Measurements from ENCODE around the gene TRMT61A. TPM values are rescaled to one million over a fixed set of nuclear protein-coding genes. Genes with fewer than 3 reads are reported as not detected.

Gene TRMT61A
- polyA plus RNA-seq, 1 of the 3 experiments (the other 2 are of a cell fraction) = 15.8 TPM

- Histone ChIP-seq H3K27me3 (ENCODE audit: insufficient read depth) (no peaks in the 10 kb centered on the region), H3K4me3 (ENCODE audit: low read depth in 2 of 2, low read length in 1 of 2) (peak overlapping the region in 1 of 2 experiments; percentile 50; a peak in 1 of 4 replicates), H3K4me2 (no peak overlapping the region), H3F3A (replicated peaks; ENCODE audit: insufficient read depth) (peaks cover 5% of the 10 kb centered on the region), H2AFZ (ENCODE audit: low read depth) (no peak overlapping the region), H3K36me3 (replicated peaks in 1 of 2; ENCODE audit: control insufficient read depth in 1 of 2, insufficient read depth in 2 of 2, low read length in 1 of 2) (no peaks in the 10 kb centered on the region), H4K20me1 (ENCODE audit: insufficient read depth) (peaks cover 17% of the 10 kb centered on the region), H3K9me2 (no peaks in the 10 kb centered on the region), H3K9ac (no peak overlapping the region), H3K27ac (ENCODE audit: low read depth in 2 of 2, low read length in 1 of 2) (no peak overlapping the region), H3K4me1 (ENCODE audit: control insufficient read depth in 1 of 2, insufficient read depth in 2 of 2, low read depth in 1 of 2, low read length in 1 of 2) (peaks cover 7 to 25% of the 10 kb centered on the region in 2 experiments; a peak in 3 of 4 replicates), H3K79me2 (ENCODE audit: insufficient read depth) (peaks cover 15% of the 10 kb centered on the region), H3K9me3 (no peaks in the 10 kb centered on the region)
- POLR2A ChIA-PET = interaction anchor here (1.0 to 1.2 kb wide), 2 partner anchors 25 to 28 kb away, joined by 3 to 4 read pairs; partner anchors contain the start of gene CKB
- WGBS (ENCODE audit: low lambda C conversion rate) = 16% methylated on average over 5 of the region's 21 CpGs
- peak; percentile 94 for DNase-seq
- TF ChIP-seq CTCF (IDR thresholded peaks at IDR 0.05) (peak; percentile 91), SMC3 (IDR thresholded peaks at IDR 0.05; ENCODE audit: low read depth, low read length) (peak; percentile 80), RAD21 (IDR thresholded peaks at IDR 0.05; ENCODE audit: low read length) (peak; percentile 91), MEF2A (IDR thresholded peaks at IDR 0.05; ENCODE audit: borderline replicate concordance, low read depth) (no peak)
- CTCF ChIA-PET = interaction anchor here (0.6 to 11.6 kb wide), 26 partner anchors 8 to 409 kb away, joined by 3 to 194 read pairs (median 4); partner anchors contain the start of genes BAG5, CKB and TRMT61A
These were observed 17.9 kb downstream of the TRMT61A start for GRCh38 chr14:103546652-103547454.

- Histone ChIP-seq H3K27me3 (ENCODE audit: insufficient read depth) (no peaks in the 10 kb centered on the region), H3K9ac (no peak overlapping the region), H3F3A (replicated peaks; ENCODE audit: insufficient read depth) (peaks cover 12% of the 10 kb centered on the region), H3K36me3 (replicated peaks in 1 of 2; ENCODE audit: control insufficient read depth in 1 of 2, insufficient read depth in 2 of 2, low read length in 1 of 2) (no peaks in the 10 kb centered on the region), H3K4me1 (ENCODE audit: control insufficient read depth in 1 of 2, insufficient read depth in 2 of 2, low read depth in 1 of 2, low read length in 1 of 2) (peaks cover 13 to 22% of the 10 kb centered on the region in 2 experiments; a peak in 3 of 4 replicates), H4K20me1 (ENCODE audit: insufficient read depth) (peaks cover 17% of the 10 kb centered on the region), H2AFZ (ENCODE audit: low read depth) (no peak overlapping the region), H3K9me2 (no peaks in the 10 kb centered on the region), H3K79me2 (ENCODE audit: insufficient read depth) (peaks cover 15% of the 10 kb centered on the region), H3K4me3 (ENCODE audit: low read depth in 2 of 2, low read length in 1 of 2) (no peak overlapping the region), H3K9me3 (no peaks in the 10 kb centered on the region), H3K4me2 (no peak overlapping the region), H3K27ac (ENCODE audit: low read depth in 2 of 2, low read length in 1 of 2) (no peak overlapping the region)
- ChIA-PET POLR2A (interaction anchor here (1.0 to 1.2 kb wide), 2 partner anchors 25 to 28 kb away, joined by 3 to 4 read pairs; partner anchors contain the start of gene CKB), CTCF (interaction anchor here (0.6 to 11.6 kb wide), 23 partner anchors 7 to 408 kb away, joined by 3 to 194 read pairs (median 4); partner anchors contain the start of genes BAG5, CKB and TRMT61A)
- WGBS (ENCODE audit: low lambda C conversion rate) = 88% methylated on average over 10 of the region's 11 CpGs
- peak; percentile 19 for DNase-seq
- TF ChIP-seq TAF1 (IDR thresholded peaks at IDR 0.05; ENCODE audit: borderline replicate concordance, low read depth, low read length) (no peak), RCOR1 (IDR thresholded peaks at IDR 0.05; ENCODE audit: low read length) (no peak), FOSL2 (IDR thresholded peaks at IDR 0.05; ENCODE audit: borderline replicate concordance, low read depth) (no peak), SMC3 (IDR thresholded peaks at IDR 0.05; ENCODE audit: low read depth, low read length) (no peak), RAD21 (IDR thresholded peaks at IDR 0.05; ENCODE audit: low read length) (no peak), PBX3 (IDR thresholded peaks at IDR 0.05) (no peak), FOXM1 (IDR thresholded peaks at IDR 0.05; ENCODE audit: low read depth) (no peak), FOXJ3 (CRISPR knock-in tag; IDR thresholded peaks at IDR 0.05) (no peak), MAX (IDR thresholded peaks at IDR 0.05; ENCODE audit: low read depth) (no peak), RXRA (IDR thresholded peaks at IDR 0.05; ENCODE audit: borderline replicate concordance, low read depth) (no peak), NRF1 (IDR thresholded peaks at IDR 0.05; ENCODE audit: low read depth, low read length) (no peak), EP300 (IDR thresholded peaks at IDR 0.05; ENCODE audit: borderline replicate concordance in 1 of 2, low read depth in 1 of 2, low read length in 1 of 2) (no peak), EZH2phosphoT487 (IDR thresholded peaks at IDR 0.05; ENCODE audit: borderline replicate concordance, low read depth) (no peak), TCF12 (IDR thresholded peaks at IDR 0.05) (no peak), YY1 (IDR thresholded peaks at IDR 0.05; ENCODE audit: low read depth) (no peak), JUND (IDR thresholded peaks at IDR 0.05) (no peak)
- TF ChIP-seq, protein P1, sequence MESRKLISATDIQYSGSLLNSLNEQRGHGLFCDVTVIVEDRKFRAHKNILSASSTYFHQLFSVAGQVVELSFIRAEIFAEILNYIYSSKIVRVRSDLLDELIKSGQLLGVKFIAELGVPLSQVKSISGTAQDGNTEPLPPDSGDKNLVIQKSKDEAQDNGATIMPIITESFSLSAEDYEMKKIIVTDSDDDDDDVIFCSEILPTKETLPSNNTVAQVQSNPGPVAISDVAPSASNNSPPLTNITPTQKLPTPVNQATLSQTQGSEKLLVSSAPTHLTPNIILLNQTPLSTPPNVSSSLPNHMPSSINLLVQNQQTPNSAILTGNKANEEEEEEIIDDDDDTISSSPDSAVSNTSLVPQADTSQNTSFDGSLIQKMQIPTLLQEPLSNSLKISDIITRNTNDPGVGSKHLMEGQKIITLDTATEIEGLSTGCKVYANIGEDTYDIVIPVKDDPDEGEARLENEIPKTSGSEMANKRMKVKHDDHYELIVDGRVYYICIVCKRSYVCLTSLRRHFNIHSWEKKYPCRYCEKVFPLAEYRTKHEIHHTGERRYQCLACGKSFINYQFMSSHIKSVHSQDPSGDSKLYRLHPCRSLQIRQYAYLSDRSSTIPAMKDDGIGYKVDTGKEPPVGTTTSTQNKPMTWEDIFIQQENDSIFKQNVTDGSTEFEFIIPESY (IDR thresholded peaks at IDR 0.05; ENCODE audit: borderline replicate concordance, low read depth) = no peak
- TF ChIP-seq, protein P2, sequence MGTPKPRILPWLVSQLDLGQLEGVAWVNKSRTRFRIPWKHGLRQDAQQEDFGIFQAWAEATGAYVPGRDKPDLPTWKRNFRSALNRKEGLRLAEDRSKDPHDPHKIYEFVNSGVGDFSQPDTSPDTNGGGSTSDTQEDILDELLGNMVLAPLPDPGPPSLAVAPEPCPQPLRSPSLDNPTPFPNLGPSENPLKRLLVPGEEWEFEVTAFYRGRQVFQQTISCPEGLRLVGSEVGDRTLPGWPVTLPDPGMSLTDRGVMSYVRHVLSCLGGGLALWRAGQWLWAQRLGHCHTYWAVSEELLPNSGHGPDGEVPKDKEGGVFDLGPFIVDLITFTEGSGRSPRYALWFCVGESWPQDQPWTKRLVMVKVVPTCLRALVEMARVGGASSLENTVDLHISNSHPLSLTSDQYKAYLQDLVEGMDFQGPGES (IDR thresholded peaks at IDR 0.05; ENCODE audit: low read depth, low read length) = no peak
These were observed 18.5 kb downstream of the TRMT61A start for GRCh38 chr14:103547455-103547940.

Data from SK-N-SH (cell line).